ENCODE measurements around the gene NKX2-3.

The NKX2-3 gene

GRCh38 chr10:99507265-99507664, 25.5 kb upstream of the NKX2-3 start:
- no peak for TF ChIP-seq CTCF (IDR thresholded peaks at IDR 0.05; ENCODE audit: low read depth, low read length, missing control alignments)
- no peak for DNase-seq (ENCODE audit: low read depth)

GRCh38 chr10:99513061-99513460, 19.7 kb upstream of the NKX2-3 start:
- TF ChIP-seq CTCF (IDR thresholded peaks at IDR 0.05; ENCODE audit: low read depth, low read length, missing control alignments) = no peak
- no peak for DNase-seq (ENCODE audit: low read depth)
- no peak overlapping the region for H3K4me3 ChIP-seq (ENCODE audit: low read depth, low read length)

More at GRCh38 chr10:99507265-99507664, 25.5 kb upstream of the NKX2-3 start:
- H3K4me3 ChIP-seq (ENCODE audit: low read depth, low read length) = no peak overlapping the region

- DNase-seq (ENCODE audit: low read depth) = no peak
- TF ChIP-seq CTCF (IDR thresholded peaks at IDR 0.05; ENCODE audit: low read depth, low read length, missing control alignments) = no peak
- no peak overlapping the region for H3K4me3 ChIP-seq (ENCODE audit: low read depth, low read length)
These were observed 13.1 kb upstream of the NKX2-3 start for GRCh38 chr10:99519690-99520039.

- DNase-seq (ENCODE audit: low read depth) = no peak
- no peak overlapping the region for H3K4me3 ChIP-seq (ENCODE audit: low read depth, low read length)
- TF ChIP-seq CTCF (IDR thresholded peaks at IDR 0.05; ENCODE audit: low read depth, low read length, missing control alignments) = no peak
These were observed 12.5 kb upstream of the NKX2-3 start for GRCh38 chr10:99520040-99520846.

GRCh38 chr10:99520847-99521764, 11.6 kb upstream of the NKX2-3 start:
- no peak overlapping the region for H3K4me3 ChIP-seq (ENCODE audit: low read depth, low read length)
- no peak for TF ChIP-seq CTCF (IDR thresholded peaks at IDR 0.05; ENCODE audit: low read depth, low read length, missing control alignments)
- DNase-seq (ENCODE audit: low read depth) = no peak

GRCh38 chr10:99521765-99522469, 10.8 kb upstream of the NKX2-3 start:
- no peak for TF ChIP-seq CTCF (IDR thresholded peaks at IDR 0.05; ENCODE audit: low read depth, low read length, missing control alignments)
- H3K4me3 ChIP-seq (ENCODE audit: low read depth, low read length) = no peak overlapping the region
- no peak for DNase-seq (ENCODE audit: low read depth)
